Fibroblast of skin of left quadriceps (primary cell): Measurements from ENCODE around the gene ATP4B.

ENCODE experiments used
- DNase-seq, 2 experiments: peaks; one replicate each; pipeline ENCODE4 v3.0.0-alpha.2; 2013; ENCODE audit warnings: low read depth in 2 of 2

The ATP4B gene

GRCh38 chr13:113657851-113658741, at the start of gene ATP4B:
Gene ATP4B, minus strand, starts transcription at chr13:113658198. Its CDS starts 54 bp downstream, at chr13:113658144.
- no peak for DNase-seq

GRCh38 chr13:113672002-113672651, 14.1 kb upstream of the ATP4B start:
- DNase-seq = no peak

- DNase-seq = no peak
These were observed 13.3 kb upstream of the ATP4B start for GRCh38 chr13:113671066-113672001.

- DNase-seq = no peak
These were observed 12.5 kb upstream of the ATP4B start for GRCh38 chr13:113670541-113670940.

- no peak for DNase-seq
These were observed 11.8 kb upstream of the ATP4B start for GRCh38 chr13:113669755-113670341.

- no peak for DNase-seq
These were observed 11.3 kb upstream of the ATP4B start for GRCh38 chr13:113669231-113669754.

- DNase-seq = no peak
These were observed 10.5 kb upstream of the ATP4B start for GRCh38 chr13:113668491-113668971.

GRCh38 chr13:113667771-113668490, 9.9 kb upstream of the ATP4B start:
- no peak for DNase-seq

GRCh38 chr13:113666951-113667701, 9.1 kb upstream of the ATP4B start, which contains the start of gene GRK1:
Gene GRK1, plus strand, starts transcription at chr13:113667219. Its CDS starts 168 bp downstream, at chr13:113667387.
- DNase-seq = no peak

GRCh38 chr13:113666329-113666670, 8.3 kb upstream of the ATP4B start:
- no peak for DNase-seq

- DNase-seq = no peak
These were observed 7.8 kb upstream of the ATP4B start for GRCh38 chr13:113665597-113666328.

GRCh38 chr13:113664751-113665596, 7.0 kb upstream of the ATP4B start:
- DNase-seq = no peak

GRCh38 chr13:113663934-113664333, 5.9 kb upstream of the ATP4B start:
- DNase-seq = no peak

- no peak for DNase-seq
These were observed 3.5 kb upstream of the ATP4B start for GRCh38 chr13:113661509-113661908.

GRCh38 chr13:113660066-113660465, 2.1 kb upstream of the ATP4B start:
- DNase-seq = no peak

- no peak for DNase-seq
These were observed 1.3 kb upstream of the ATP4B start for GRCh38 chr13:113659337-113659736.

GRCh38 chr13:113658836-113659235, 838 bp upstream of the ATP4B start:
- DNase-seq = no peak
